ENCODE measurements around the gene RNASE8. TPM values are rescaled to one million over a fixed set of nuclear protein-coding genes. Genes with fewer than 3 reads are reported as not detected.

The RNASE8 gene
- total RNA-seq, 1 donor from 2014 or later: not detected

DNA sequence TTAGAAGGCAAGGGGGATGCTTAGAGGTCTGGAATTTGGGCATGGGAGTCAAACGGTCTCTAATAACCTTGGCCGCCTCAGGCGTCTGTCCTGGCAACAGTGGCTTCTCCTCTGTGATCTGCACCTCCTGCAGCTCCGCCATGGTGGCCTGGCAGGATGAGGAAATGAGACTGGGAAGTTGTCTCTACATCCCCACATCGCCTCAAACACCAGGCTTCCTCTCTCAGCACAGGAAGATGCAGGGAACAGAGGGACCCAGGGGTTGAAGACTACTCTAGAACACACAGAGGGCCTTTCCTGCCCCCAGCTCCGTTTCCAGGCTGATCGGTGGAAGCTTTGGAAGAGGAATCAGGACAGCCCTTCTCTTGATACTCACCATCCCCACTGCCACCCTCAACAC is 34.4 kb upstream of the RNASE8 start:
- no peaks in the 10 kb centered on the region for H3K36me3 Mint-ChIP-seq (ENCODE audit: low read depth)
- peaks cover 6% of the 10 kb centered on the region for H3K4me1 Mint-ChIP-seq (ENCODE audit: low read depth)
- intact Hi-C loops (cut with micrococcal nuclease): no loop called here
- peaks cover 46% of the 10 kb centered on the region for H3K27me3 Mint-ChIP-seq (ENCODE audit: low read depth)
- no peak overlapping the region for H3K27ac Mint-ChIP-seq
- no peaks in the 10 kb centered on the region for H3K9me3 Mint-ChIP-seq
- DNase-seq (ENCODE audit: low spot score): no peak
- H3K4me3 Mint-ChIP-seq (ENCODE audit: low read depth): no peak overlapping the region

DNA sequence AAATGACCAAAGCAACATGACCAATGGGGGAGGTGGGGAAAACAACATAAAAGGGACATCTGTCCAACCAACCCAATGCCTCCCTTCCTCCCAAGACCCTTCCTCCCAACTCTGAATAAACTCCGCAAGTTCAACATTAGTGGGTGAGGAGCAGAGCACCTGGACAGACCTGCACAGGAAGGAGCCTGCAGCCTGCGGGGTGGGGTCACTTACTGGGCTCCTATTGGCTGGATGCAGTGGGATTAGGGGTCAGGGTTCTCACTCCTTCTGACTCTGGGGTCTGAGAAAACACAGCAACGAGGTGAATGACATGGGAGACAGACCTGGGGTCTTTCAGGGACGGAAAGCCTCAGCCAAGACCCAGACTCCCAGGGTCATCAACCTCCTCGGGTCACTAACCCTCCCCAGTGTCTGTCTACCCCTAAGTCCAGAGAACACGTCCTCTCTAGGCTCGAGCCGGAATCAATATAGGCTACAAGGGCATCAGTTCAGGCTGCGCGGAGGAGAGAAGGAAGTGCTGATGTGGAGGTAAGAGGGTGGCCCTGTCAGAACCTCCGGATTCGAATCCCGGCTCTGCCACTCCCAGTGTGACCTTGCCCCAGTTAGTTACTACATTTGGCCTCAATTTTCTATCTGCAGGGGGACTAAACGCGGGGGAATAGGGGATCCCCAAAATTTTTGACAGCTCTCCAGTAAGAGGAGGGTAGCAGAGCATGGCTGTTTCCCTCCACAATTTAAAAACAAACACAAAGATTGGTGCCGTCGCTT is 33.6 kb upstream of the RNASE8 start:
- no peak overlapping the region for H3K27ac Mint-ChIP-seq
- intact Hi-C loops (cut with micrococcal nuclease): no loop called here
- H3K4me1 Mint-ChIP-seq (ENCODE audit: low read depth): peaks cover 6% of the 10 kb centered on the region
- H3K9me3 Mint-ChIP-seq: no peaks in the 10 kb centered on the region
- no peaks in the 10 kb centered on the region for H3K36me3 Mint-ChIP-seq (ENCODE audit: low read depth)
- DNase-seq (ENCODE audit: low spot score): no peak
- peak overlapping the region; percentile 70 for H3K4me3 Mint-ChIP-seq (ENCODE audit: low read depth)
- H3K27me3 Mint-ChIP-seq (ENCODE audit: low read depth): peaks cover 46% of the 10 kb centered on the region

GRCh38 chr14:21024585-21025370 is 32.8 kb upstream of the RNASE8 start, which contains the start of gene NDRG2:
Gene NDRG2 (minus strand): TSS chr14:21025061. CDS start chr14:21023315, 1,746 bp downstream.
- Mint-ChIP-seq H3K36me3 (ENCODE audit: low read depth) (no peaks in the 10 kb centered on the region), H3K4me3 (ENCODE audit: low read depth) (peak within 1 kb of the TSS; percentile 70), H3K27ac (no peak within 1 kb of the TSS), H3K27me3 (ENCODE audit: low read depth) (peaks cover 46% of the 10 kb centered on the region), H3K4me1 (ENCODE audit: low read depth) (peaks cover 6% of the 10 kb centered on the region), H3K9me3 (no peaks in the 10 kb centered on the region)
- DNase-seq (ENCODE audit: low spot score): peak; percentile 56
- intact Hi-C loops (cut with micrococcal nuclease): no loop called here

DNA sequence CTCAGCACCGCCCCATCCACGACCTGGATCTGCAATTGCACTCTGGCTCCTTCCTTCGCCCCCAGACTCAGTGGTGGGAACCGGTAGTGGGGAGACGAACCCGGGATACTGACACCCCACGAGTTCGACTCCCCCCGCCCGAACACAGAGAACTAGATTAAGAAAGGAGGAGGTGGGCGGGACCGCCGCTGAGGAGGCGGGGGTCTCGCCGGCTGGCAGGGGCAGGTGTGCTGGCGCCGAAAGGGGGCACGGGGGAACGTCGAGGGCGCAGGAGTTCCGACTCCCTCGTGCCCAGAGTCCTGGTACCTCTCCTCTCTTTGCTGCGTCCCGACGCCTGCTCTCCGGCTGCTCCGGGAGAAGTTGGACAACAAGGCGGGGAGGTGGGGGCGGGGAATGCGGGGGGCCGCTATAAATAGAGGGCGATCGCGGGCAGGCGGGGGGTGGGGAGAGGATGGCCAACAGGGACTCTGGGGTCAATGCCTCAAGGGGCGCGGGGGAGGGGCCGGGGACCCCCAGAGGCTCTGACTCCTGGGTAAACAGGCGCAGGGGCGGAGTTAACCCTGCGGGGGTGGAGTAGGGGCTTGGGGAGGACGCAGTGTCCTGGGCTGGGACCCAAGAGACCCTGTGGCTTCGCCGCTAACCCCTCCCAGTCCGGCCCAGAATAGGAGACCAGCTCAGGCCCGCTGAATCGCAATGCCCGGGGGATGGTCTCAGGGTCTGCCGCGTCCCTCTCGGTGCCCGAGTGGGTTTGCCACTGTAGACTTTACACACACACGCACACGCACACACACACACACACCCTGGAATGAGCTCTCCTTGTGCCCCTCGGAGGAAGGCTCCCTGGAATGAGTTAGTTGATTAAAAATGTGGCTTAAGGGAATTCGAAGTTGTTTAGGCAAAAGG is 32.0 kb upstream of the RNASE8 start:
- Mint-ChIP-seq H3K27ac (no peak overlapping the region), H3K4me3 (ENCODE audit: low read depth) (peak overlapping the region; percentile 63), H3K9me3 (no peaks in the 10 kb centered on the region), H3K4me1 (ENCODE audit: low read depth) (peaks cover 6% of the 10 kb centered on the region), H3K36me3 (ENCODE audit: low read depth) (no peaks in the 10 kb centered on the region), H3K27me3 (ENCODE audit: low read depth) (peaks cover 45% of the 10 kb centered on the region)
- no peak for DNase-seq (ENCODE audit: low spot score)
- intact Hi-C loops (cut with micrococcal nuclease): loop anchor here (1.0 kb wide), 1 partner anchor 9 kb away; no protein-coding TSS in a partner anchor

GRCh38 chr14:21026274-21026987 is 31.2 kb upstream of the RNASE8 start:
- no peaks in the 10 kb centered on the region for H3K9me3 Mint-ChIP-seq
- H3K4me3 Mint-ChIP-seq (ENCODE audit: low read depth): no peak overlapping the region
- peaks cover 43% of the 10 kb centered on the region for H3K27me3 Mint-ChIP-seq (ENCODE audit: low read depth)
- intact Hi-C loops (cut with micrococcal nuclease): loop anchor here (1.0 kb wide), 1 partner anchor 10 kb away; no protein-coding TSS in a partner anchor
- no peak for DNase-seq (ENCODE audit: low spot score)
- H3K36me3 Mint-ChIP-seq (ENCODE audit: low read depth): no peaks in the 10 kb centered on the region
- H3K4me1 Mint-ChIP-seq (ENCODE audit: low read depth): peaks cover 6% of the 10 kb centered on the region
- H3K27ac Mint-ChIP-seq: no peak overlapping the region

DNA sequence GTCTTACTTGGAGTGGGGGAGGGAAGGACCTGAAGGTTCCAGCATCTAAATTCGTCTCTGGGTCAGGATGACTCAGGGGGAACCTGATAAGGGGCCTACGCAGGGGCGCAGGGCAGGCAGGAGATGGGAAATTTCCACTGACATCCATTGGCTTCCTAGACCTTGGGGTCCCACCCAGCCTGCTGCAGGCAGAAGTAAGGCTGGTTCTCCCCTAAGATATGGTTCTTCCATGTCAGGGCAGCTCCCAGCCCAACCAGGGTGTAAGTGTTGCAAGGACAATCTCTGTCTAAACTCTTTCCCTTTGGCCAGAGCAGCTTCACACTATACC is 30.7 kb upstream of the RNASE8 start:
- Mint-ChIP-seq H3K4me1 (ENCODE audit: low read depth) (peaks cover 6% of the 10 kb centered on the region), H3K27me3 (ENCODE audit: low read depth) (peaks cover 47% of the 10 kb centered on the region), H3K27ac (no peak overlapping the region), H3K36me3 (ENCODE audit: low read depth) (no peaks in the 10 kb centered on the region), H3K9me3 (no peaks in the 10 kb centered on the region), H3K4me3 (ENCODE audit: low read depth) (no peak overlapping the region)
- intact Hi-C loops (cut with micrococcal nuclease): loop anchor here (1.0 kb wide), 1 partner anchor 11 kb away; no protein-coding TSS in a partner anchor
- DNase-seq (ENCODE audit: low spot score): no peak

DNA sequence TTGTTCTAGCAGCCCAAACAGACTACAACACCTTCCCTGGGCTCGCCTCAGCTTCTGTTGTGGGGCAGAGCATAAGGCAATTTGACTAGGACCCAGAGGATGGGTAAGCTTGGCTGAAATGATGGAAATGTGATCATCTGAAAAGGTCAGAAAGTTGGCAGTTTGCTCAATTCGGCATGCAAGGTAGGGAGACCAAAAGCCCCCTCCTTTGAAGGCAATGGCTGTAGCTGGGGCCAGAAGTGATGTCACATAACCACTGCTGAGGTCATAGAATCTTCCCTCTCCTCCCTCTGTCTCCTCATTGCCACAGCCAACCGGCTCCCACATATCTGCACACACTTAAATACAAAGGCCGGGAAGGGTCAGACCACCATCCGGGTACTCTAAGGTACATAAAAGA is 27.7 kb upstream of the RNASE8 start, which contains the start of gene TPPP2:
Gene TPPP2 (plus strand): TSS at position 301 of the 400 bp plus-strand sequence. CDS start 365 bp downstream, outside the sequence.
- H3K36me3 Mint-ChIP-seq (ENCODE audit: low read depth): no peaks in the 10 kb centered on the region
- peaks cover 32% of the 10 kb centered on the region for H3K27me3 Mint-ChIP-seq (ENCODE audit: low read depth)
- intact Hi-C loops (cut with micrococcal nuclease): no loop called here
- no peak for DNase-seq (ENCODE audit: low spot score)
- H3K4me1 Mint-ChIP-seq (ENCODE audit: low read depth): no peaks in the 10 kb centered on the region
- H3K9me3 Mint-ChIP-seq: no peaks in the 10 kb centered on the region
- H3K4me3 Mint-ChIP-seq (ENCODE audit: low read depth): no peak within 1 kb of the TSS
- H3K27ac Mint-ChIP-seq: no peak within 1 kb of the TSS

DNA sequence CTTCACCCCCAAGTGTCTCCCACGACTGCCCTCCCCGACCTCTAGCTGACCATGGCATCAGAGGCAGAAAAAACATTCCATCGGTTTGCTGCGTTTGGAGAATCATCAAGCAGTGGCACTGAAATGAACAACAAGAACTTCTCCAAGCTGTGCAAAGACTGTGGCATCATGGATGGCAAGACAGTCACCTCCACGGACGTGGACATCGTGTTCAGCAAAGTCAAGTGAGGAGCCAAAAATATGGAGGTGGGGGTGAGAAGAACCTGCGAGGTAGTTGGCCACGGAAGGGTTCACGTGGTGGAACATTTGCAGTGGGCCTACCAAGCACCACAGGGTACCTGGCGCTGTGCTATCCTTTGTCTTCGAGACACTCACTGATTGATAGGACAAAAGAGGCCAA is 27.1 kb upstream of the RNASE8 start:
- DNase-seq (ENCODE audit: low spot score): no peak
- Mint-ChIP-seq H3K4me1 (ENCODE audit: low read depth) (no peaks in the 10 kb centered on the region), H3K9me3 (no peaks in the 10 kb centered on the region), H3K27me3 (ENCODE audit: low read depth) (peaks cover 30% of the 10 kb centered on the region), H3K36me3 (ENCODE audit: low read depth) (no peaks in the 10 kb centered on the region), H3K4me3 (ENCODE audit: low read depth) (no peak overlapping the region), H3K27ac (no peak overlapping the region)
- intact Hi-C loops (cut with micrococcal nuclease): no loop called here

- intact Hi-C loops (cut with micrococcal nuclease): no loop called here
- peaks cover 22% of the 10 kb centered on the region for H3K27me3 Mint-ChIP-seq (ENCODE audit: low read depth)
Measured at GRCh38 chr14:21032326-21033132, 25.1 kb upstream of the RNASE8 start.

DNA sequence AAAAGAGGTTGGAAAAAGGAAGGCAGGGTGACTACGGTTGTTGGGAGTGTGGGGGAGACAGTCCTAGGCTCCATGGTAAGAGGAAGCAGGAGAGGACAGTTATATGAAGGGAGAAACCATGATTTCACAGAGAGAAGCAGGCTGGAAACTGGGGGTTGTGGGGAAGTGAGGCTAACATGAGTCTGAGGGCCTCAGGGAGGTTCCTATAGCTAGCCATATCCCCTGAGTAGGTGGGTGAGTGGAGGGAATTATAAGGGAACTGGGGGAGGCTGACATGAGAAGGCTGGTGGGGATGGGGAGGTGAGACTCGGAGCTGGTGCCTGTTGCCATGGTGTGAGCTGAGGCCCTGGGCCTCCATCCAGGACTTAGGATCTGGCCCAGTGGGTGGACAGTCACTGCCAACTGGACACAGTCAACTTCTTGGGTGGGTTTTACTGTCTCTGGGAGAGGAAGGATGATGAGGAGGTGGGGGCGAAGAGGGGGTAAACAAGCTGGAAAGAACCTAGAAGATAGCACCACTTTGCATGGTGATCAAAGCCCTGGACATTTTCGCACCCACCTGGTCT is 24.4 kb upstream of the RNASE8 start:
- Mint-ChIP-seq H3K4me1 (ENCODE audit: low read depth) (no peaks in the 10 kb centered on the region), H3K27ac (no peak overlapping the region), H3K4me3 (ENCODE audit: low read depth) (no peak overlapping the region), H3K27me3 (ENCODE audit: low read depth) (peaks cover 24% of the 10 kb centered on the region), H3K36me3 (ENCODE audit: low read depth) (no peaks in the 10 kb centered on the region), H3K9me3 (no peaks in the 10 kb centered on the region)
- intact Hi-C loops (cut with micrococcal nuclease): no loop called here
- no peak for DNase-seq (ENCODE audit: low spot score)

More at GRCh38 chr14:21032326-21033132, 25.1 kb upstream of the RNASE8 start:
- no peak for DNase-seq (ENCODE audit: low spot score)
- Mint-ChIP-seq H3K4me1 (ENCODE audit: low read depth) (no peaks in the 10 kb centered on the region), H3K4me3 (ENCODE audit: low read depth) (no peak overlapping the region), H3K36me3 (ENCODE audit: low read depth) (no peaks in the 10 kb centered on the region), H3K9me3 (no peaks in the 10 kb centered on the region), H3K27ac (no peak overlapping the region)

- no peaks in the 10 kb centered on the region for H3K4me1 Mint-ChIP-seq (ENCODE audit: low read depth)
- H3K9me3 Mint-ChIP-seq: no peaks in the 10 kb centered on the region
- DNase-seq (ENCODE audit: low spot score): no peak
- no peak within 1 kb of the TSS for H3K4me3 Mint-ChIP-seq (ENCODE audit: low read depth)
- peaks cover 24% of the 10 kb centered on the region for H3K27me3 Mint-ChIP-seq (ENCODE audit: low read depth)
- no peak within 1 kb of the TSS for H3K27ac Mint-ChIP-seq
- intact Hi-C loops (cut with micrococcal nuclease): no loop called here
- no peaks in the 10 kb centered on the region for H3K36me3 Mint-ChIP-seq (ENCODE audit: low read depth)
Measured at GRCh38 chr14:21034707-21035106, 22.9 kb upstream of the RNASE8 start, which contains the start of gene RNASE13. Gene RNASE13 (minus strand): TSS chr14:21034807. CDS start chr14:21034288, 519 bp downstream.
